ENCODE results near the gene PMAIP1. TPM values are rescaled to one million over a fixed set of nuclear protein-coding genes. Genes with fewer than 3 reads are reported as not detected.

The PMAIP1 gene
- total RNA-seq, 2 donors from 2014 or later = 2.1 to 4.1 TPM

GRCh38 chr18:59952283-59953007, 52.6 kb downstream of the PMAIP1 start:
- Histone ChIP-seq H3K27me3 (replicated peaks; ENCODE audit: insufficient read depth) (no peaks in the 10 kb centered on the region), H3K27ac (no peak overlapping the region), H3K36me3 (no peaks in the 10 kb centered on the region), H3K4me3 (no peak overlapping the region), H3K9me3 (no peaks in the 10 kb centered on the region), H3K4me1 (replicated peaks) (no peaks in the 10 kb centered on the region)
- no peak for TF ChIP-seq POLR2A (IDR thresholded peaks at IDR 0.05)
- no peak for DNase-seq (ENCODE audit: low spot score)
- intact Hi-C loops (cut with DNase I) = no loop called here
- WGBS = 66% methylated on average over 6 of the region's 6 CpGs

Other genes starting within 250 kb of the PMAIP1 start
- 1 to 10 TPM; 1.8 to 2.0 TPM for gene CCBE1, start 202.6 kb upstream of the PMAIP1 start, total RNA-seq